ENCODE measurements around the gene SNORC.

The SNORC gene

DNA sequence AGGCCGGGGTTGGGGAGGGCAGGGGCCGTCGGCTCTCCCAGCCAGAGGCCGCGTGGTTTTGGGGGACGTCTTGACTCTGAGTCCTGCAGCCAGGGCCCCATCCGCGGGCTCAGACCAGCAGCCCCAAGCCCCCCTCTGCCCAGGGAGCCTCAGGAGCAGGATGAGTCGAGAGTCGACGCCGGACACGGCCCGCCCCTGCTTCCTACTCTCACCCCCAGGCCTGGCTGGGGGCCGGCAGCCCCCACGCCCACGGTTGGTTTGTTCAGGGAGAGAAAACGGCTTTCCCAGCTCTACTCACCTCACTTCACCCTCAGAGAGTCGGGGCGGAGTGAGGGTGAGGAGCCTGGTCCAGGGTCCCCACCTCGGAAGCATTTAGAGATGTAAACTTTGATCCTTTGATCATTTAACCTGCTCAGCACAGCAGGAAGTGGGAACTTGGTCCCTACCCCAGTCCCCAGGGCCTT, 6.9 kb downstream of the SNORC start:
- Histone ChIP-seq H3K27ac (no peak overlapping the region), H3K9me3 (ENCODE audit: severe bottlenecking) (no peaks in the 10 kb centered on the region), H3K36me3 (no peaks in the 10 kb centered on the region), H3K27me3 (ENCODE audit: insufficient read depth, low read depth, severe bottlenecking) (no peaks in the 10 kb centered on the region), H3K4me3 (ENCODE audit: low read depth, low read length) (peak overlapping the region; percentile 68)
- TF ChIP-seq, protein P1, sequence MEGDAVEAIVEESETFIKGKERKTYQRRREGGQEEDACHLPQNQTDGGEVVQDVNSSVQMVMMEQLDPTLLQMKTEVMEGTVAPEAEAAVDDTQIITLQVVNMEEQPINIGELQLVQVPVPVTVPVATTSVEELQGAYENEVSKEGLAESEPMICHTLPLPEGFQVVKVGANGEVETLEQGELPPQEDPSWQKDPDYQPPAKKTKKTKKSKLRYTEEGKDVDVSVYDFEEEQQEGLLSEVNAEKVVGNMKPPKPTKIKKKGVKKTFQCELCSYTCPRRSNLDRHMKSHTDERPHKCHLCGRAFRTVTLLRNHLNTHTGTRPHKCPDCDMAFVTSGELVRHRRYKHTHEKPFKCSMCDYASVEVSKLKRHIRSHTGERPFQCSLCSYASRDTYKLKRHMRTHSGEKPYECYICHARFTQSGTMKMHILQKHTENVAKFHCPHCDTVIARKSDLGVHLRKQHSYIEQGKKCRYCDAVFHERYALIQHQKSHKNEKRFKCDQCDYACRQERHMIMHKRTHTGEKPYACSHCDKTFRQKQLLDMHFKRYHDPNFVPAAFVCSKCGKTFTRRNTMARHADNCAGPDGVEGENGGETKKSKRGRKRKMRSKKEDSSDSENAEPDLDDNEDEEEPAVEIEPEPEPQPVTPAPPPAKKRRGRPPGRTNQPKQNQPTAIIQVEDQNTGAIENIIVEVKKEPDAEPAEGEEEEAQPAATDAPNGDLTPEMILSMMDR (IDR thresholded peaks at IDR 0.05; ENCODE audit: low read depth, low read length), result no peak
- no peak for DNase-seq

DNA sequence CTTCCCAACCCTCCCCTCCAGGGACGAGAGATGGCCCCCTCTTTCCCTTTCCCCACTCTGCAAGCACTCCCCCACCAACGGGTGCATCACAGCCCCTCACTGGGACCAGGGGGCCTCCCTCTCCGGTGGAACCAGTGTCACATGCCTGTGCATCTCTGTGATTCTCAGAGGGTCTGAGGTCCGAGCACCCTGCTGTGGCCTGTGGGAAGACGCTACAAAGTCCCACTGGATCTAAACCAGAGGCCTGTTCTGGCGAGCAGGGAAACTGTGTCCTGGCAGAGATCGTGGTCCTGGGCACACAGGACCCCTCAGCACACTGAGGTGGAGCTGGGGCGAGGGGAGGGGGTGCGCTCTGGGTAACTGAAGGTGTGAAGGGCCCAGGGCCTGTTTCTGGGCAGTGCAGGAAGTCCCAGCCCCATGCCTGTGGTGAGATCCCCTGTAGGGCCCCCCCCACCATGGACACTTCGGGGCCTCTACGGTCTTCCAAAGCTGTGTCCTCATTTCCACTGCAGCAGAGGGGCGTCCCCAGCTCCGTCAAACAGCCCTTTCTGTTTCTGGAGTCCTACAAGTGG, 8.0 kb downstream of the SNORC start:
- H3K36me3 ChIP-seq, result no peaks in the 10 kb centered on the region
- TF ChIP-seq, protein P1 (IDR thresholded peaks at IDR 0.05; ENCODE audit: low read depth, low read length), result no peak
- H3K27me3 ChIP-seq (ENCODE audit: insufficient read depth, low read depth, severe bottlenecking), result no peaks in the 10 kb centered on the region
- H3K4me3 ChIP-seq (ENCODE audit: low read depth, low read length), result no peak overlapping the region
- DNase-seq, result no peak
- no peak overlapping the region for H3K27ac ChIP-seq
- no peaks in the 10 kb centered on the region for H3K9me3 ChIP-seq (ENCODE audit: severe bottlenecking)

DNA sequence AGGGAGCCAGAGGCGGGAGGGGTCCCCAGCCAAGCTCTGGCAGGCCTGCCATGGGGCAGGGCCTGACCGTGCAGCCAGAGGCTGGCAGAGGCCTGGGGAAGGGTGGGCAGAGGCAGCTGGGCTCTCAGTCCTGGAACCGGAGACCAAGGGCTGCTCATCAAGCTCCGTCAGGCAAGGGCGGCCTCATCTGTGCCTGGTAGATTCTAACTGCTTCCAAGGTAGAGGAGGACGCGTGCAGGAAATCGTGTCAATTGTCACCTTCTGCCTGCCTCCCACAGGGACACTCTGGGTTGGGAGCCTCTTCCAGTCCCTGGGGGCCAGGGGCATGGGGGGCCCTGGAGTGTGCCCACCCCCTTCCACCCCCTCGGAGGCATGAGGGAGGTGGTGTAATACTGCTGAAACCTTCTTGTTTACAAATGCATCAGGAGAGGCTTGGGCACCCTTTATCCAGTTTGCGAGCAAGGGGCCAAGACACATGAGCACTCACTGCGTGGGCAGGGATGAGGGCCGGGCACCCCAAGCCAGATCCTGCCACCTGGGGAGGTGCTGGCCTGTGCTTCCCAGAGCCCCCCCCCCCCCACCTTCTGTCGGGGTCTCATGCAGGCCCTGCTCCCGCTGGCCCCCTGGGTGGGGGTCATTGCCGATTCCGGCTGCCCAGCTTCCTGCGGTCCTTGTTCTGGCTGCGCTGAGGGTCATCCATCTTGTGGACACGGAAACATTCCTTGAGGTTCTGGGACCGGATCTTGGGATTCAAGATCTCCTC, 9.0 kb downstream of the SNORC start:
- Histone ChIP-seq H3K9me3 (ENCODE audit: severe bottlenecking) (no peaks in the 10 kb centered on the region), H3K36me3 (no peaks in the 10 kb centered on the region), H3K4me3 (ENCODE audit: low read depth, low read length) (no peak overlapping the region), H3K27ac (no peak overlapping the region), H3K27me3 (ENCODE audit: insufficient read depth, low read depth, severe bottlenecking) (no peaks in the 10 kb centered on the region)
- TF ChIP-seq, protein P1 (IDR thresholded peaks at IDR 0.05; ENCODE audit: low read depth, low read length), result no peak
- DNase-seq, result no peak

DNA sequence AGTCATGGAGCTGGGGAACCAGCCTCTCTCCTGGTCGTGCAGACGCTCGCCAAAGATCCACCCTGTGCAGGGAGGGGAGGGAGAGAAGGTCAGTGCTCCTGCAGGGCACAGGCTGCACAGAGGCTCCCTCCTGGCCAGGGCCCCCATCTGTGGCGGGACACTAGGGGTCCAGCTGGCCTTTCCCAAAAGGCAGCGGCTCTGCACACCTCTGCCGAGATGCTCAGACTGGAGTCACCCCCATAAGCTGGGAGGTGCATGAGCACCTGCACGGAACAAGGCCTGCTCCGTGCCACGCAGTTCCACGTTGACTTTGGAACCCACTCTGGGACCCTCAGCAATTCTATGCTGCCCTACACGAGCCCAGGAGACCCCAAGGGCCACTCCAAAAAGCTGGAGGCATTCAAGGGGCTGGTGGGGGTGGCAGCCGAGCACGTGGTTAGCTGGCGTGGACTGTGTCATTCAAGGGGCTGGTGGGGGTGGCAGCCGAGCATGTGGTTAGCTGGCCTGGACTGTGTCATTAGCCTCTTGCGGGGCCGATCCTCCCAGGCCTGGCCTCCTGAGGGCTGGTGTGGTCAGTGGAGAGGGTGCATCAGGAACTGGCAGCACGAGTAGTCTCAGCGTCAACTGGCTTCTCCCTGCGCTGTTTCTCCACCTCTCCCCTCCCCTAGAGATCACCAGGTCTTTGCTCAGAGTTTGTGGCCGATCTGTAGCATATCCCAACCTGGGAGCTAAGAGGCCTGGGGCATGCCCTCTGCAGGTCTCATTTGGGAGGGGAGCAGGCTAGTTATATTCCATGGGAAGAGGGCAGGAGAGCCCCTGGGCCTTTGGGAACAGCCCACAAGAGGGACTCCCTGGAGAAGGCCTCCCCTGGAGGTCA, 9.8 kb downstream of the SNORC start:
- DNase-seq, result no peak
- Histone ChIP-seq H3K9me3 (ENCODE audit: severe bottlenecking) (no peaks in the 10 kb centered on the region), H3K27me3 (ENCODE audit: insufficient read depth, low read depth, severe bottlenecking) (no peaks in the 10 kb centered on the region), H3K27ac (no peak overlapping the region), H3K36me3 (no peaks in the 10 kb centered on the region), H3K4me3 (ENCODE audit: low read depth, low read length) (no peak overlapping the region)
- TF ChIP-seq, protein P1 (IDR thresholded peaks at IDR 0.05; ENCODE audit: low read depth, low read length), result no peak

DNA sequence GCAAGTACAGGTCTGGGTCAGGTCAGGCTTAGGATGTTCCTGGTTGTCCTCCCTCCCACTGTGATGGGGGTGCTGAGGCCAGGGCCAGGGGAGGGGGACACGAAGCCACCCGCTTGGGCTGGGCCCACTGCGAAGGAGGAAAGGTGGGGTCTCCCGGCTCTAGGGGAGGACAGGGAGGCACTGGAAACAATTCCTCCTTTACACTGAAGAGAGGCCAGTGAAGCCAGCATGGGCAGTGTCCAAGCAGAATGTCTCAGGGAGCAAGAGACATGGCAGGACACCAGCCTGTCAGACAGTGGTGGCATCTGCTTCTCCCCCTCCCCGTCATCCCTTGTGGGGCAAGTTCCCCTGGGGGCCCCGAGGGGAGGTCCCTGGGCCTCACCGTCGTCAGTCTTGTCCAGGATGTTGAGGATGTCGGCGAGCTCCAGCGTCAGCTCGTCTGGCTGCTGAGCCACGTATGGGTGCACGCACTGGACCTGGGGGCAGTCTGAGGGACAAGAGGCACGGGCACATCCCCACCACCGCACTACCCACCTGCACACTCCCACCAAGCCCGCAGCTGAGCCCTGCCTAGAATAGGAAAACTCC, 10.8 kb downstream of the SNORC start:
- H3K4me3 ChIP-seq (ENCODE audit: low read depth, low read length), result no peak overlapping the region
- no peaks in the 10 kb centered on the region for H3K36me3 ChIP-seq
- DNase-seq, result no peak
- no peak overlapping the region for H3K27ac ChIP-seq
- TF ChIP-seq, protein P1 (IDR thresholded peaks at IDR 0.05; ENCODE audit: low read depth, low read length), result no peak
- H3K27me3 ChIP-seq (ENCODE audit: insufficient read depth, low read depth, severe bottlenecking), result no peaks in the 10 kb centered on the region
- no peaks in the 10 kb centered on the region for H3K9me3 ChIP-seq (ENCODE audit: severe bottlenecking)
